NCI-H524 treated with DMSO at 0.1 percent for 48 hours (cell line): ENCODE results near the gene ITGA11.

Experiments used
- DNase-seq: peaks from one replicate; lab custom pipeline; 2025; lab: John Stamatoyannopoulos, UW

Gene ITGA11

GRCh38 chr15:68352401-68353062 is 79.4 kb downstream of the ITGA11 start:
- no peak for DNase-seq

- DNase-seq = no peak
Observed at GRCh38 chr15:68349151-68349550, 82.8 kb downstream of the ITGA11 start.

- DNase-seq = no peak
Observed at GRCh38 chr15:68348606-68349005, 83.4 kb downstream of the ITGA11 start.

GRCh38 chr15:68348081-68348480 is 83.9 kb downstream of the ITGA11 start:
- DNase-seq = peak; percentile 53

- DNase-seq = peak; percentile 81
Observed at GRCh38 chr15:68347392-68347791, 84.6 kb downstream of the ITGA11 start.

- no peak for DNase-seq
Observed at GRCh38 chr15:68346979-68347378, 85.0 kb downstream of the ITGA11 start.

- DNase-seq = peak; percentile 84
Observed at GRCh38 chr15:68345481-68345880, 86.5 kb downstream of the ITGA11 start.

GRCh38 chr15:68344600-68344999 is 87.4 kb downstream of the ITGA11 start:
- no peak for DNase-seq

GRCh38 chr15:68343579-68344225 is 88.3 kb downstream of the ITGA11 start:
- peak; percentile 25 for DNase-seq

- no peak for DNase-seq
Observed at GRCh38 chr15:68341760-68342725, 89.9 kb downstream of the ITGA11 start.

- no peak for DNase-seq
Observed at GRCh38 chr15:68340726-68341671, 91.0 kb downstream of the ITGA11 start.

GRCh38 chr15:68339481-68339880 is 92.5 kb downstream of the ITGA11 start:
- DNase-seq = no peak

GRCh38 chr15:68337826-68338225 is 94.1 kb downstream of the ITGA11 start:
- no peak for DNase-seq

GRCh38 chr15:68336516-68336915 is 95.4 kb downstream of the ITGA11 start:
- no peak for DNase-seq

GRCh38 chr15:68335655-68336054 is 96.3 kb downstream of the ITGA11 start:
- DNase-seq = no peak

GRCh38 chr15:68335251-68335650 is 96.7 kb downstream of the ITGA11 start:
- no peak for DNase-seq

- no peak for DNase-seq
Observed at GRCh38 chr15:68334661-68335124, 97.3 kb downstream of the ITGA11 start.

- no peak for DNase-seq
Observed at GRCh38 chr15:68333775-68334470, 98.0 kb downstream of the ITGA11 start.

- no peak for DNase-seq
Observed at GRCh38 chr15:68332266-68332665, 99.7 kb downstream of the ITGA11 start.

- DNase-seq = no peak
Observed at GRCh38 chr15:68330901-68331300, 101.1 kb downstream of the ITGA11 start.

GRCh38 chr15:68330416-68330815 is 101.5 kb downstream of the ITGA11 start:
- no peak for DNase-seq
